Activated naive CD4-positive, alpha-beta T cell treated with anti-CD3 and anti-CD28 coated beads, Interleukin-2, amount 10 ng/mL, durations not matched to agents 7 days and 5 days (primary cell): ENCODE data around the gene SPX.

Source experiments
- CTCF ChIA-PET: fragments of 350-600 bp; sonication (Branson Sonifier 250); formaldehyde crosslinking; loops from one replicate; lab custom pipeline; 2021; ENCODE audit warnings: antibody characterized with exemption; lab: Charles Lee
- DNase-seq: peaks from one replicate; pipeline ENCODE4 v3.0.0-alpha.2; 2020
- H3K27ac Mint-ChIP-seq: one replicate; pipeline ENCODE4 v1.8.0; 2021; ENCODE audit warnings: mild to moderate bottlenecking, moderate library complexity, mixed read lengths
- H3K27me3 Mint-ChIP-seq: one replicate; pipeline ENCODE4 v1.8.0; 2021; ENCODE audit warnings: mild to moderate bottlenecking, mixed read lengths
- H3K36me3 Mint-ChIP-seq: one replicate; pipeline ENCODE4 v1.8.0; 2021; ENCODE audit warnings: mixed read lengths
- H3K4me1 Mint-ChIP-seq: one replicate; pipeline ENCODE4 v1.8.0; 2021; ENCODE audit warnings: mixed read lengths
- H3K4me3 Mint-ChIP-seq: one replicate; pipeline ENCODE4 v1.8.0; 2021; ENCODE audit warnings: mild to moderate bottlenecking, moderate library complexity, mixed read lengths
- H3K9me3 Mint-ChIP-seq: one replicate; pipeline ENCODE4 v1.8.0; 2021; ENCODE audit warnings: mixed read lengths

Gene SPX

GRCh38 chr12:21580748-21581516 lies 54.8 kb downstream of the SPX start:
- Mint-ChIP-seq H3K36me3 (no peaks in the 10 kb centered on the region), H3K4me3 (no peak overlapping the region), H3K27ac (no peak overlapping the region), H3K27me3 (peaks cover 6% of the 10 kb centered on the region), H3K9me3 (no peaks in the 10 kb centered on the region), H3K4me1 (no peaks in the 10 kb centered on the region)
- no peak for DNase-seq
- CTCF ChIA-PET: no interaction called here
